HG03103 (cell line): Measurements from ENCODE around the gene AGGF1.
"Not testable (repeated sequence)": the region's sequence is repeated elsewhere in the genome, so short reads cannot be mapped to it uniquely, and the experiment has no call there.

Experiments
- ATAC-seq: cut with Tn5 transposase; IDR thresholded peaks from one replicate; pipeline ENCODE4 v1.9.1; 2021; ENCODE audit warnings: low read depth; ENCODE audit not compliant: unreplicated experiment

AGGF1 gene, protein sequence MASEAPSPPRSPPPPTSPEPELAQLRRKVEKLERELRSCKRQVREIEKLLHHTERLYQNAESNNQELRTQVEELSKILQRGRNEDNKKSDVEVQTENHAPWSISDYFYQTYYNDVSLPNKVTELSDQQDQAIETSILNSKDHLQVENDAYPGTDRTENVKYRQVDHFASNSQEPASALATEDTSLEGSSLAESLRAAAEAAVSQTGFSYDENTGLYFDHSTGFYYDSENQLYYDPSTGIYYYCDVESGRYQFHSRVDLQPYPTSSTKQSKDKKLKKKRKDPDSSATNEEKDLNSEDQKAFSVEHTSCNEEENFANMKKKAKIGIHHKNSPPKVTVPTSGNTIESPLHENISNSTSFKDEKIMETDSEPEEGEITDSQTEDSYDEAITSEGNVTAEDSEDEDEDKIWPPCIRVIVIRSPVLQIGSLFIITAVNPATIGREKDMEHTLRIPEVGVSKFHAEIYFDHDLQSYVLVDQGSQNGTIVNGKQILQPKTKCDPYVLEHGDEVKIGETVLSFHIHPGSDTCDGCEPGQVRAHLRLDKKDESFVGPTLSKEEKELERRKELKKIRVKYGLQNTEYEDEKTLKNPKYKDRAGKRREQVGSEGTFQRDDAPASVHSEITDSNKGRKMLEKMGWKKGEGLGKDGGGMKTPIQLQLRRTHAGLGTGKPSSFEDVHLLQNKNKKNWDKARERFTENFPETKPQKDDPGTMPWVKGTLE

DNA sequence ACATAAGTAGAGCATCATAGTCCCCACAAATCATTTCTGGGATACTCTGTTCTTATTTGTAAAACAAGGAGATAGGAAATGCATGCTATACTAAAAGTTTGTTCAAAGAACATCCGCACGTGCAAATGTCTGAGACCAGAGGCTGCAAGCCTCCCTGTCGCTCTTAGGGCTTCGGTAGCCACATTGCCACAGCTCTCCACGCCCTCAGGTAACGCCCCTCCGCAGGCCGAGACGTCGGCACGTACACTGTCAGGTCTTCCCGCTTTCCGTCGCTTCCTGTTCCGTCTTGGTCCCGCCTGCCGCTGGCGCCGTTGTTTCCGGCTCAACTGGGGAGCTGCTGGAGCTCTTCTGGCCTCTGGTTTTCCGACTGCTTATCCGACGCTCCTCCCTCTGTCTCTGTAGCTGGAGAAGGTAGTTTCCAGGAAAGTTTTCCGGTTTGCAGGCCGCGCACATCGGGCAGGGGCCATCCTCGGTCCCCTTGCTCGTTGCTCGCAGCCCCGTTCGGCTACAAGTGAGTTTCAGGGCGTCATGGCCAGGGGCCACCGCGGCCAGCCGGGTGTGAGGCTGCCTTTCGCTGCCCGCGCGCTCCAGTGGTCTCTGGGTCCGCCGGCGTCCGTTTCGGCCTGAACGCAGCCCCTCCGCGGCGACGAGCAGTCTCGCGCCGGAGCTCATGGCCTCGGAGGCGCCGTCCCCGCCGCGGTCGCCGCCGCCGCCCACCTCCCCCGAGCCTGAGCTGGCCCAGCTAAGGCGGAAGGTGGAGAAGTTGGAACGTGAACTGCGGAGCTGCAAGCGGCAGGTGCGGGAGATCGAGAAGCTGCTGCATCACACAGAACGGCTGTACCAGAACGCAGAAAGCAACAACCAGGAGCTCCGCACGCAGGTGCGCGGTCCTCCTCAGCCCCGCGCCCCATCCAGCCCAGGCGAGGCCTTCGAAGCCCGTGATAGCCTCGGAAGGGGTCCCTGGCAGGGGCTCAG, at the start of gene AGGF1:
Gene AGGF1, plus strand, starts transcription at position 308 of the 975 bp plus-strand sequence. Its CDS starts 363 bp downstream, at position 671.
- peak; percentile 98 for ATAC-seq

DNA sequence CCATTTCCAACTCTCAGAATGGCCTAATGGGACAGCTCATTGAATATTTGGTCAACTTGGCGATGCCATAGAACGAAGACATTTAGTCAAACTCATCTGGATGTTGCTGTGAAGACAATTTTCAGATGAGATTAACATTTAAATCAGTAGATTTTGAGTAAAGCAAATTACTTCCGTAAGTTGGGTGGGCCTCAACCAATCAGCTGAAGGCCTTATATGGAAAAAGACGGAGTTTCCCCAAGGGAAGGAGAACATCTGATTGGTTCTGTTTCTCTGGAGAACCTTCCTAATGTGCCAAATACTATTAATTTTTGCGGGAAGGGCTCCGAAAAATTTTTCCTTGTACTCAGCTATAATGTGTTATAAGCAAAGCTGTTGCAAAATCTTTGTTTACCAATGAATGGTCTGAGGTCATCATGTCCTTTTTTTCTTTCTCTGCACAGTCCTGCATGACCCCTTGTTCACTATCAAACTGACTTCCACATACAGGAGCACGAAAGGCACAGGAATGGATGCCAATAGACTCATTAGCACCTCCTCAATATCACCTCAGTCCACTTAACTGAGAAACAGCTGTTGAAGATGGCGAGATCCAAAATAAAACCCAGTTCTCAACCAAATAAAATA, 49.6 kb upstream of the AGGF1 start:
- ATAC-seq = no peak

DNA sequence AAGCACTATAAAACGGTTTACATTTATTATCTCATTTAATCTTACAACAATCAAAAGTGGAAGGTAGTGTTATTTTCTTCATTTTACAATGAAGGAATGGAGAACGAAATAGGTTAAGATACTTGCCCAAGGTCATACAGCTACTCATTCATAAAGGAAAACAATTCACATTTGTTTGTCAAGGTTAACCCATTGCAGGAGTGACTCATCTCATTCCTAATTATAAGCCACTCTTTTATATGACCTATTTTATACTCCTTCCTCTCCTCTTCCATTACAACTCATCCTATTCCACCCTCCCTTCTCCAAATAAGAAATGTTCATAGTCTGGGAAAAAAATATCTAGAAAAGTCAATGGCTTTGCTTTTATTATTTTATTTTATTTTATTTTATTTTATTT, 47.8 kb upstream of the AGGF1 start:
- ATAC-seq = no peak

DNA sequence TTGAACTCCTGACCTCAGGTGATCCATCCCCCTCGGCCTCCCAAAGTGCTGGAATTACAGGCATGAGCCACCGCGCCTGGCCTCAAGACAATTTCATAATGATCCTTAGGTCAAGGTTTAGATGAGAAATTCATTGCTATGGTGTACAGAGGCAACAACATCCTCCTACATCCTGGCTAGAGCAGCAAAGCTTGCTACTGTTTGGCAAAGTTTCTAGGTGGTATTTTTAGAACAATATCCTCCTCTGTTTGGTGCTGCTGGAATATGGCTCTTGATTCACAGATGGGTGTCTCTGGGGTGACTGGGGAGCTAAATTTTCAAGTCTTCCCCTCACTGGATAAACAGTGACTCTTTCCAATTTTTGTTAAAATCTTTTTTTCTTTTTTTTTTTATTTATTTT, 46.7 kb upstream of the AGGF1 start:
- ATAC-seq = no peak

DNA sequence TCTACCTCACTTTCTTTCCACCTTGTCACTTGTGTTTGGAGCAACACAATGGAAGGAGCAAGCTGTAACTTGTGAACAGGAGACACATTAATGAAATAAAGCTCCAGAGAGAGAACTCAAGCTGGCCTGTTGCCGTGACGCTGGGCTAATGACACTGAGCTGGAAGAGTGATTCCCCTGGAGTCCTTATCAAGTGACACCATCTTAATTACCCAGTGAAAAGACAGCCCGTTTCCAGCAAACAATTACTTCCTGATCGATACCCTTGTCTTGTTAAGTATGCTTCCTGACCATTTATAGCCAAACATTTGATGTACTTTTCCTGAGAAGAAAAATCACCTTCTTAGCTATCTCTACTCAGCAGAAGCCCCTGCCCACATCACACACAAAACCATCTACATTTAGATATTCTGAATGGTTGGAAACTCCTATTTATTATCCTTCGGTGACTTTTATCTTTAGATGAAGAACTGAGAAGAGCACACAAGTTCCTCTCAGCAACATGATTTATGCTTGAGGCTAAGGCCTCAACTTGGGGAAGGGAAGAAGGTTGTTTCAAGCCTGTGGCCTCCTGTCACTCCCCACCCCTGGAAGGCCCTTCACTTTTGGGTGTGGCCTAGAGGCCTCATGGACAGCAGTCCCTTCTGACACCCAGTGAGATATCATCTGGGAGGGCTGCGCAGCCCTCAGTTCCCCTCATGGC, 43.2 kb upstream of the AGGF1 start:
- no peak for ATAC-seq

DNA sequence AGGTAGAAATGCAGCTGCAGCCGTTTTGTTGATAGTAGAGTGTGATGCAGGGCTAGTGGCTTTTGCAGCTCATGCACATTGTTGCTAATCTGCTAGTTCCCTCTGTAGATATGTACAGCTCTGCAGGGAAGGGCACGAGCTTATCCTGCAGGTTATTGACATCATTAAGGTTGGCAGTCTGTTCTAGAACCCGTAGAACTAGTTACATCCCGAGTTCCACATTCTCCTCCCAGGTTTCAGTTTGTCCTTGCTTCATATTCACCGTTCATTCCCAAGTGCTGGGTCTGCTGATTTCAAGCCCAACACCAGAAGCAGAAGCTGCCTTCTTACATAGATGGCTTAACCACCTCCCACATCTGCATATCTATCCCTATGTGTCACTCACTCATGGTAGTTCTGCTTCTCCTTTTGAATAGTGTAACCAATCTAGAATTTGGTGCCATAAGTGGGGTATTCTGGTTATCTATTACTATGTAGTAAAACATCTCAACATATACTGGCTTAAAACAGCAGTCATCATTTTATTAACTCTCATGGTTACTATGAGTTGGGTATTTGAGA, 39.2 kb upstream of the AGGF1 start:
- no peak for ATAC-seq

DNA sequence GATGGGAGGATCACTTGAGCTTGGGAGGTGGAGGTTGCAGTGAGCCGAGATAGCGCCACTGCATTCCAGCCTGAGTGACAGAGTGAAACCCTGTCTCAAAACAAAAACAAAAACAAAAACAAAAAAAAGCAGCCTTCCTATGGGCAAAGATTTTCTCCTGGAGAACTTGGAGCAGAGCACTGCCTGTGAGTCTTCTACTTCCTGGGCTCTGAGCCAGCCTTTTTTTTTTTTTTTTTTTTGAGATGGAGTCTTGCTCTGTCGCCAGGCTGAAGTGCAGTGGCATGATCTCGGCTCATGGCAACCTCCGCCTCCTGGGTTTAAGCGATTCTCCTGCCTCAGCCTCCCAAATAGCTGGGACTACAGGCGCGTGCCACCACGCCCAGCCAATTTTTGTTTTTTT, 36.8 kb upstream of the AGGF1 start:
- ATAC-seq = not testable (repeated sequence)

DNA sequence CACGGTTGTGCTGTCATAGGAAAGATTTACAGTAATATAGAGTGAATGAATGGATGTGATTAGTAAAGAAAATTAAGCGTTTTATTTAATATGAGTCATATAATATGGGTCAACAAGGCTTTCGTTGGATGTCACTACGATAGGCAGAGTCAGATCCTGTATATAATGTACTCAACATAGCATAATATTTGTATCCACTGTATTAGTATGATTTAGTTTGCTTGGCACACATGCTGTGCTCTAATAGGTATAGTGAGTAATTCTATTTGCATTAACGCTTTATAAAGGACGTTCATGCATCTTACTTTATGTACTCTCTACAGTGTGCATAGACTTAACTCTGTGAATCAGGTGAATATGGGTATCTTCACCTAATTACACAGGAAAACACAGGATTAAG, 35.9 kb upstream of the AGGF1 start:
- ATAC-seq = no peak

DNA sequence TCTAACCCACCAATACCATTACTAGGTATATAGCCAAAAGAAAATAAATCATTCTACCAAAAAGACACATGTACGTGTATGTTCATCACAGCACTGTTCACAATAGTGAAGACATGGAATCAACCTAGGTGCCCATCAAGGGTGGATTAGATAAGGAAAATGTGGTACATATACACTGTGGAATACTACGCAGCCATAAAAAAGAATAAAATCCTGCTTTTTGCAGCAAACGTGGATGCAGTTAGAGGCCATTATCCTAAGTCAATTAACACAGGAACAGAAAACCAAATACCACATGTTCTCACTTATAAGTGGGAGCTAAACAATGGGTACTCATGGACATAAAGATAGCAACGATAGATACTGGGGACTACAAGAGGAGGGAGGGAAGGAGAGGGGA, 32.0 kb upstream of the AGGF1 start:
- ATAC-seq = not testable (repeated sequence)

DNA sequence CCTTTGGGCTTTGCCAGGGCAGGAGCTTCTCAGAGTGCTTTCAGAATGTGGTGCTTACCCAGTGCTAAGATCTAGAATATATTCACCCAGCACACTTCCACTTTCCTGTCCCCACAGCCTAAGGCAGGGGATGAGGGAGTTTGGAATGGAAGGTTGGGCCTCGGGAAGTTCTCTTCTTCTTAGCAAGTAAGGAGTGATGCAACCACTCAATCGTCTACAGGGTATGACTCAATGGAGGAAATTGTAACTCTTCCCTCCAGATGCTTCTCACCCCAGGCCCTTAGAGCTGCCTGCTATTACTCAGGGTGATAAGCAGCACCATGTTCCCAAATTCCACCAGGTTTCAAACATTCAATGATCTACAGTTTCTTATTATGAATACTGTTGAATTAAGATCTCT, 30.8 kb upstream of the AGGF1 start:
- no peak for ATAC-seq

DNA sequence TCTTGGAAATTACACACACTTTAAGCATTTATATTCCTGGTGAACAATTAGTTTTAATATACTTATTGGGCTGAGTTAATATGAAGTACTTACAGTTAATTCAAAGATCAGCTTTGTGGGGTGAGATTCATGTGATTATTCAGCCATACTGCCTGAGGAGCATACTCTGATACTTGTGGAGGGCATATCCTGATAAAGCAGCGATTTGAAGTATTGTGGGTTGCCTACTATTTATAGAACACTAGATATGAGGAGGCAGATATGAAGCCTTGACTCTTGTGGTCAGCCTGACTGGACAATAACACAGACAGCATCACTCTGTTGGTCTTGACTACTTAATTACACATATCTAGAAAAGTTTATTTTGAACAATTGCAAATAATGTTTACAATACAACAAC, 27.0 kb upstream of the AGGF1 start:
- no peak for ATAC-seq

DNA sequence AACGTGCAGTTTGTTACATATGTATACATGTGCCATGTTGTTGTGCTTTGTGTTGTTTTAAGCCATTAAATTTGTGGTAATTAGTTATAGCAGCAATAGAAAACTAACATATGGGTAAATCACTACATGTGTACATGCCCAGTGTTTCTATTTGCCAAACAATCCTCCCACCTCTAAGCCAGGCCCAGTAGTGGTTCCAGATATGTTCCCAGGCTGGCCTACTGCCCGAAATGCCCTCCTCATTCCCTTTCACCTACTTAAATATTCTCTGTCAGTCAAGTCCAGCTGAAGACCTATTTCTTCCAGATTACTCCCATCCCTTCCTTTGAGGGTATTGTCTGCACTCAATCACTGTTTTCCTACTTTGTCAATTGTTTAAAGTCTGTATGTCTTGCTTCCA, 24.1 kb upstream of the AGGF1 start:
- no peak for ATAC-seq

DNA sequence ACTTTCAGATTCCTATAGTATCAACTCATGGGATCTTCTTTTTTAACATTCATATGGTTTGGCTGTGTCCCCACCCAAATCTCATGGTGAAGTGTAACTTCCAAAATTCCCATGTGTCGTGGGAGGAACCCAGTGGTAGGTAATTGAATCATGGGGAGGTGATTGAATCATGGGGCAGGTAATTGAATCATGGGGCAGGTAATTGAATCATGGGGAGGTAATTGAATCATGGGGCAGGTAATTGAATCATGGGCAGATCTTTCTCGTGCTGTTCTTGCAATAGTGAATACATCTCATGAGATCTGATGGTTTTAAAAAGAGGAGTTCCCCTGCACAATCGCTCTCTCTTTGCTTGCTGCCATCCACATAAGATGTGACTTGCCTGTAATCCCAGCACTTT, 21.8 kb upstream of the AGGF1 start:
- no peak for ATAC-seq

DNA sequence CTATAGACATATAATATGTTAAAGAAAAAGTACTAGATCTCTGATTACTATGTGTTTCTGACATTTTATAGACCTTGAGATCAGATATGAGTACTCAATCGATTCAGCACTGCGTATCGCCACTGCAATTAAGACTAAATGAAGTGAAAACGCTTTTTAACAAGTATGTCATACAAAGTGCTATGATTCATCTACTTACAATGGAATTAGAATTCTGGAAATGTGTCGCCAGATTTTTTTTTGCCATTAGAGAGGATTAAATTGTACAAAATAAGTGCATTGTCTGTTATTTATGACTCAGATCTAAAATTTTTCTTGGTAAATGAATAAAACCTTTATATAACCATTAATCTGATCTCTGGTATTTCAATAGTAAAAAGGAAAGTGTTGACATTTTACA, 20.0 kb upstream of the AGGF1 start:
- no peak for ATAC-seq

DNA sequence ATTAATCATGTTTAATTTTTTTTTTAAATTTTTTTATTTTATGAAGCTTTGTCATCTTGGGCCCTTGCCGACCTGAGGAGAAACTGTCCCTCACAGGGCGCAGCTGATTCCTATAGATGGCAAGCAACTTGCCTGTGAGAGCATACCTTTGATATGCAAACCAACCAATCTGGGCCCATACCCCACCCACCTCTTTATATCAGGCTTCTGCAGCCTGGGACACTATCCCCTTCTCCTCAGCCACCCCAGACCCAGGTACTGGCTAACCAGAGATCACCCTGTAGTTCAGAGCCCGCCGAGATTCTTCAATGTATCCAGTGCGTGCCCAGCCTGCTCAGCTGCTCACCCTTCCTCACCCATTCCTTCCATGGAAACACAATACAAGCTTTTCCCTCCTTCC, 18.7 kb upstream of the AGGF1 start:
- ATAC-seq = no peak

DNA sequence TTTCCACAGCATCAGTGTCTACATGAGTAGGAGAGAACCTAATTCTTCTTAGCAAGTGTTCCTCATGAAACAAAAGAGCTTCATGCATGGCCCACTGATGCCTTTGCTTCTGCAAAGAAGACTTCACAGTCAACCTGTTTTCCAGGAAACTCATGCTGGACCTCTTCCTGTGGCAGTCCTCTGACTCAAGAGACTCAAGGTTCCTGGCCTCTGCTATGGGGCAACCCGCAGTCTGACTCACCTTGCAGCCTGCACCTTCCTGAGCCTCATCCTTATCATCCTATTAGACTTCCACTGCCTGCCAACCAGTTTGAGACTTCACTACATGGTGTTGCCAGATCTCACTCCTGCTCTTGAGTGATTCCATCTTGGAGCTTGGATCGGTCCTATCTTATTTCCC, 17.6 kb upstream of the AGGF1 start:
- ATAC-seq = no peak

DNA sequence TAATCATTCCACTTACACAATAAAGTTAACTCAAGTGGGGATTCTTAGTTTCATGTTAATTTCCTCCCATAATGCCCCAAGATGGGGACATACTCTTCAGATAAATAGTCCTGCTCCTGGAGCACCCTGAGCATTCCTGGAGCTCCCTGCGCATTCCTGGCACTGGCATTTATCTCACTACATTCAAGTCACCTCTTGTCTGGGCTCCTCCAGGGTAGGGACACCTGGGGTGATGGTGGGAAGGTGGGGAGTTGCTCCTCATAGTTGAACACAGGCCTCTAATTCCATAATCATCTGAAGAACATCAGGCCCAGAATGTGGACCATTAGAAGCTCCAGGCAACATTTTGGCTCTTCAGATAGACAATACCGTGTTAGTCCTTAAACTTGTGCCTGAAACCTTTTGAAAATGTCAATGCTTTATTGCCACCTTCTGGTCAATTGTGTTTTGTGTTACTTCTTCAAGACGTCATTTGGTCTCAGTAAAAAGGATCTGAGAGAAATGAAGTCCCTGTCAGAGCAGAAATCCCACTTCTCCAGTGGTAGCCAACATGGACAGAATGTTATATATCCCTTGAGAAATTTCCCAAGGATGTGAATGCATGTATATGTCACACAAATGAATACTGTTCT, 14.2 kb upstream of the AGGF1 start:
- no peak for ATAC-seq

DNA sequence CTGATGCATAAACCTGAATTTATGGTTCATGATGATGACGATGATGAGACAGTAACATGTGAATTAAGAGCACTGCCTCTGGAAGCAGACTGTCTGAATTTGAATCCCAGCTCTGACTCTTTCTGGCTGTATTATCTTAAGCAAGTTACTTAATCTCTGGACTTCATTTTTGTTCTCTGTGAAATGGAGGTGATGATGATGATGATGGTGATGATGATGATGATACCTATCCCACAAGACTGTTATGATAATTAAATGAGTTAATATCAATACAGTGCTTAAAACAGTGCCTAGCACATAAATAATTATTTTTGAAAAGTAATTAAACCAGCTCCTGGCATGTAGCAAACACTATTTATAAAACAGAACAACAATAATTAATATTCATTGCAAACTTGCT, 13.2 kb upstream of the AGGF1 start:
- ATAC-seq = no peak

DNA sequence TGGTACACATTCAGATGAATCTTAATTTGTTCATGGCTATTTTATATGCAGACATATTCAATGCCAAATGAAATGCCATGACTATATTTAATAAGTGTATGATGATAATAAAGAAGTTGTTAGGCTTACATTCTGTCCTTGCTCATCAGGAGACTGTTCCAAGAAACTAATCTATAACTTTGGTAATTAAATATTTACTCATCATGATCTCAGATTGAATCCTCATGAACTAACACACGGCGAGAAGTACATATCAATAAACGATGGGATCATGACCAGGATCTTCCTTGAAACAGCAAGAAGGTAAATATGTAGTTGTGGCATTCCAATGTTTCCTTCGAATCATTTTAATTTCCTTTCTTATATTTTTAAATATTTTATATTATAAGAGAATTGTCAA, 12.5 kb upstream of the AGGF1 start:
- no peak for ATAC-seq
